ENCODE measurements around the gene MT1G.

MT1G gene

DNA sequence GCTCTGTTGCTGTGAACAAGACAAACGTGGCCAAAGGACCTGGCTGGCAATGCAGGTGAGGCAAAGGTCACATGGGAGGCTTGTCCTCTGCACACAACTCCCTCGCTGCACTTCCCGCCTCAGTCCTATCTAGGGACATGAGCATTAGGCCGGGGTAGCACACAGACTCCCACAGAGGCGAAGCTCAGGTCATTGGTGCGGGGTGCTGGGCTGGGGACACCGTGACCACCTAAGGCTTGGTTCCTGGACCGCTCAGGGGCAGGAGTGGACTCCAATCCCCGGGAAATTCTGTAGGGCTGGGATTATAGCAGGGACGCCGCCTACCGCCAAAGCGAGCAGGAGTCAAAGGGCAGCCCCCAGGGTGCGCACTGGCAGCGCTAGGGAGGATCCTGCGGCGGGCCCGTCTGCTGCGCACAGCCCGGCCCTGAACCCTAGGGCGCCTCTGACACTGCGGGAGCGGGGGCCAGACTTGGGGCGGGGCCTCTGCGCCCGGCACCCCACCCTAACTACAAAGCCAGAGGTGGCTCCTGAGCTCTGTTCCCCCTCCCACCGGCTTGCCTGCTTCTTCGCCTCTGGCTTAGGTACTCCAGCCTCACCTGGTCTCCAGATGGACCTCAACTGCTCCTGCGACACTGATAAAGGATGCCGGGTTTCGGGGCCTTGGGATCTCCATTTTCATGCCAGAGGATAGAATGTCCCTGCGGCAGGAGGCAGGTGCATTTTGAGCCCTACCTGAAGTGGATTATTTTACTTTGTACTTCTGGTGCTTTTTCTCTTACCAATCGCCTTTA lies 20.0 kb downstream of the MT1G start:
- Histone ChIP-seq H3K9me3 (ENCODE audit: control insufficient read depth, insufficient read depth, low read depth, low read length) (no peaks in the 10 kb centered on the region), H3K36me3 (ENCODE audit: control insufficient read depth in 2 of 2, insufficient read depth in 1 of 2, low read length in 2 of 2) (no peaks in the 10 kb centered on the region), H3K4me3 (ENCODE audit: low read depth, low read length) (no peak overlapping the region), H3K4me1 (ENCODE audit: control insufficient read depth, insufficient read depth, low read length) (no peaks in the 10 kb centered on the region), H3K27ac (ENCODE audit: extremely low read depth, low read depth, low read length) (no peak overlapping the region)
- TF ChIP-seq ZFP41 (tag by site-specific recombination; IDR thresholded peaks at IDR 0.05; ENCODE audit: borderline replicate concordance) (no peak), ZNF23 (tag by site-specific recombination; IDR thresholded peaks at IDR 0.05; ENCODE audit: borderline replicate concordance) (no peak), EGR2 (tag by site-specific recombination; IDR thresholded peaks at IDR 0.05; ENCODE audit: low read depth) (no peak), ZNF37A (tag by site-specific recombination; IDR thresholded peaks at IDR 0.05) (no peak), ZBTB1 (tag by site-specific recombination; IDR thresholded peaks at IDR 0.05) (no peak)
- TF ChIP-seq, protein P1, sequence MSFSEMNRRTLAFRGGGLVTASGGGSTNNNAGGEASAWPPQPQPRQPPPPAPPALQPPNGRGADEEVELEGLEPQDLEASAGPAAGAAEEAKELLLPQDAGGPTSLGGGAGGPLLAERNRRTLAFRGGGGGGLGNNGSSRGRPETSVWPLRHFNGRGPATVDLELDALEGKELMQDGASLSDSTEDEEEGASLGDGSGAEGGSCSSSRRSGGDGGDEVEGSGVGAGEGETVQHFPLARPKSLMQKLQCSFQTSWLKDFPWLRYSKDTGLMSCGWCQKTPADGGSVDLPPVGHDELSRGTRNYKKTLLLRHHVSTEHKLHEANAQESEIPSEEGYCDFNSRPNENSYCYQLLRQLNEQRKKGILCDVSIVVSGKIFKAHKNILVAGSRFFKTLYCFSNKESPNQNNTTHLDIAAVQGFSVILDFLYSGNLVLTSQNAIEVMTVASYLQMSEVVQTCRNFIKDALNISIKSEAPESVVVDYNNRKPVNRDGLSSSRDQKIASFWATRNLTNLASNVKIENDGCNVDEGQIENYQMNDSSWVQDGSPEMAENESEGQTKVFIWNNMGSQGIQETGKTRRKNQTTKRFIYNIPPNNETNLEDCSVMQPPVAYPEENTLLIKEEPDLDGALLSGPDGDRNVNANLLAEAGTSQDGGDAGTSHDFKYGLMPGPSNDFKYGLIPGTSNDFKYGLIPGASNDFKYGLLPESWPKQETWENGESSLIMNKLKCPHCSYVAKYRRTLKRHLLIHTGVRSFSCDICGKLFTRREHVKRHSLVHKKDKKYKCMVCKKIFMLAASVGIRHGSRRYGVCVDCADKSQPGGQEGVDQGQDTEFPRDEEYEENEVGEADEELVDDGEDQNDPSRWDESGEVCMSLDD (tag by site-specific recombination; IDR thresholded peaks at IDR 0.05), result no peak
- TF ChIP-seq, protein P2, sequence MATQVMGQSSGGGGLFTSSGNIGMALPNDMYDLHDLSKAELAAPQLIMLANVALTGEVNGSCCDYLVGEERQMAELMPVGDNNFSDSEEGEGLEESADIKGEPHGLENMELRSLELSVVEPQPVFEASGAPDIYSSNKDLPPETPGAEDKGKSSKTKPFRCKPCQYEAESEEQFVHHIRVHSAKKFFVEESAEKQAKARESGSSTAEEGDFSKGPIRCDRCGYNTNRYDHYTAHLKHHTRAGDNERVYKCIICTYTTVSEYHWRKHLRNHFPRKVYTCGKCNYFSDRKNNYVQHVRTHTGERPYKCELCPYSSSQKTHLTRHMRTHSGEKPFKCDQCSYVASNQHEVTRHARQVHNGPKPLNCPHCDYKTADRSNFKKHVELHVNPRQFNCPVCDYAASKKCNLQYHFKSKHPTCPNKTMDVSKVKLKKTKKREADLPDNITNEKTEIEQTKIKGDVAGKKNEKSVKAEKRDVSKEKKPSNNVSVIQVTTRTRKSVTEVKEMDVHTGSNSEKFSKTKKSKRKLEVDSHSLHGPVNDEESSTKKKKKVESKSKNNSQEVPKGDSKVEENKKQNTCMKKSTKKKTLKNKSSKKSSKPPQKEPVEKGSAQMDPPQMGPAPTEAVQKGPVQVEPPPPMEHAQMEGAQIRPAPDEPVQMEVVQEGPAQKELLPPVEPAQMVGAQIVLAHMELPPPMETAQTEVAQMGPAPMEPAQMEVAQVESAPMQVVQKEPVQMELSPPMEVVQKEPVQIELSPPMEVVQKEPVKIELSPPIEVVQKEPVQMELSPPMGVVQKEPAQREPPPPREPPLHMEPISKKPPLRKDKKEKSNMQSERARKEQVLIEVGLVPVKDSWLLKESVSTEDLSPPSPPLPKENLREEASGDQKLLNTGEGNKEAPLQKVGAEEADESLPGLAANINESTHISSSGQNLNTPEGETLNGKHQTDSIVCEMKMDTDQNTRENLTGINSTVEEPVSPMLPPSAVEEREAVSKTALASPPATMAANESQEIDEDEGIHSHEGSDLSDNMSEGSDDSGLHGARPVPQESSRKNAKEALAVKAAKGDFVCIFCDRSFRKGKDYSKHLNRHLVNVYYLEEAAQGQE (tag by site-specific recombination; IDR thresholded peaks at IDR 0.05), result no peak
- ChIA-PET CTCF (interaction anchor here (0.7 kb wide), 1 partner anchor 71 kb away, joined by 4 read pairs; no protein-coding TSS in a partner anchor), POLR2A (no interaction called here)

DNA sequence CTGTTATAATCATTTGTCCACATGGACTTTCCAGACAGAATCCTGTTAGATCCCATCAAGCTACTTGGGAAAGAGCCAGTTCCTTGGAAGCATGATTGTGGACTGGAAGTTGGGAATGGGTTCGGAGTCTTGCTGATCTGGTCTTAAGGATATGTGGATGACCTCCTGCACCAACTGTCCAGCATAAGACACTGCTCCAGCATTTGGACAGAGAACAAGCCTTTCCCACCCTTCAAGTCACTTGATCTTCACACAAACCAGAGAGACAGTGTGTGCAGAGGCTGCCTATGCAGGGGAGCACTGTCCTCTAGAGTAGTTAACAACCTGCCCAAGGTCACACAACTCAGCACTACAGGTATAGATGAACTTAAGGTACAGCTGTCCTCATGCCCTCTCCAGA lies 22.0 kb downstream of the MT1G start:
- ChIA-PET CTCF (interaction anchor here (1.0 to 1.3 kb wide), 3 partner anchors 45 to 69 kb away, joined by 3 to 5 read pairs (median 4); no protein-coding TSS in a partner anchor), POLR2A (no interaction called here)

More for the DNA sequence above, 22.0 kb downstream of the MT1G start:
- no peaks in the 10 kb centered on the region for H3K4me1 ChIP-seq (ENCODE audit: control insufficient read depth, insufficient read depth, low read length)
- no peak overlapping the region for H3K27ac ChIP-seq (ENCODE audit: extremely low read depth, low read depth, low read length)
- no peak overlapping the region for H3K4me3 ChIP-seq (ENCODE audit: low read depth, low read length)
- H3K36me3 ChIP-seq (ENCODE audit: control insufficient read depth in 2 of 2, insufficient read depth in 1 of 2, low read length in 2 of 2), result no peaks in the 10 kb centered on the region
- TF ChIP-seq, protein P3, sequence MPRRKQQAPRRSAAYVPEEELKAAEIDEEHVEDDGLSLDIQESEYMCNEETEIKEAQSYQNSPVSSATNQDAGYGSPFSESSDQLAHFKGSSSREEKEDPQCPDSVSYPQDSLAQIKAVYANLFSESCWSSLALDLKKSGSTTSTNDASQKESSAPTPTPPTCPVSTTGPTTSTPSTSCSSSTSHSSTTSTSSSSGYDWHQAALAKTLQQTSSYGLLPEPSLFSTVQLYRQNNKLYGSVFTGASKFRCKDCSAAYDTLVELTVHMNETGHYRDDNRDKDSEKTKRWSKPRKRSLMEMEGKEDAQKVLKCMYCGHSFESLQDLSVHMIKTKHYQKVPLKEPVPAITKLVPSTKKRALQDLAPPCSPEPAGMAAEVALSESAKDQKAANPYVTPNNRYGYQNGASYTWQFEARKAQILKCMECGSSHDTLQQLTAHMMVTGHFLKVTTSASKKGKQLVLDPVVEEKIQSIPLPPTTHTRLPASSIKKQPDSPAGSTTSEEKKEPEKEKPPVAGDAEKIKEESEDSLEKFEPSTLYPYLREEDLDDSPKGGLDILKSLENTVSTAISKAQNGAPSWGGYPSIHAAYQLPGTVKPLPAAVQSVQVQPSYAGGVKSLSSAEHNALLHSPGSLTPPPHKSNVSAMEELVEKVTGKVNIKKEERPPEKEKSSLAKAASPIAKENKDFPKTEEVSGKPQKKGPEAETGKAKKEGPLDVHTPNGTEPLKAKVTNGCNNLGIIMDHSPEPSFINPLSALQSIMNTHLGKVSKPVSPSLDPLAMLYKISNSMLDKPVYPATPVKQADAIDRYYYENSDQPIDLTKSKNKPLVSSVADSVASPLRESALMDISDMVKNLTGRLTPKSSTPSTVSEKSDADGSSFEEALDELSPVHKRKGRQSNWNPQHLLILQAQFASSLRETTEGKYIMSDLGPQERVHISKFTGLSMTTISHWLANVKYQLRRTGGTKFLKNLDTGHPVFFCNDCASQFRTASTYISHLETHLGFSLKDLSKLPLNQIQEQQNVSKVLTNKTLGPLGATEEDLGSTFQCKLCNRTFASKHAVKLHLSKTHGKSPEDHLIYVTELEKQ (tag by site-specific recombination; IDR thresholded peaks at IDR 0.05; ENCODE audit: borderline replicate concordance), result no peak
- TF ChIP-seq, protein P2 (tag by site-specific recombination; IDR thresholded peaks at IDR 0.05), result peak; percentile 76
- no peaks in the 10 kb centered on the region for H3K9me3 ChIP-seq (ENCODE audit: control insufficient read depth, insufficient read depth, low read depth, low read length)
